HepG2 (cell line): Measurements from ENCODE around the gene TH. TPM values are rescaled to one million over a fixed set of nuclear protein-coding genes. Genes with fewer than 3 reads are reported as not detected.

Experiments
- ESRRA ChIP-seq: sonication (generic); formaldehyde crosslinking; IDR thresholded peaks from 2 replicates; pipeline ENCODE4 v1.5.1; 2020; ENCODE audit warnings: mild to moderate bottlenecking, low read depth, missing genetic modification reagents
- HINFP ChIP-seq: sonication (generic); formaldehyde crosslinking; IDR thresholded peaks from 2 replicates; pipeline ENCODE4 v1.4.0; 2020; ENCODE audit warnings: low read depth, mild to moderate bottlenecking, missing genetic modification reagents
- KLF16 ChIP-seq, 2 experiments: sonication (generic) in 1 of 2; formaldehyde crosslinking in 1 of 2; IDR thresholded peaks; 2 replicates each; pipeline versions ENCODE4 v1.6.1 to v1.8.0; 2016 to 2023; ENCODE audit warnings: missing genetic modification reagents in 2 of 2, missing compliant biosample characterization in 1 of 2
- NR2F2 ChIP-seq: IDR thresholded peaks from 2 replicates; pipeline ENCODE4 v1.6.1; 2012; ENCODE audit warnings: low read depth, inconsistent platforms, borderline replicate concordance
- SALL2 ChIP-seq: sonication (generic); formaldehyde crosslinking; IDR thresholded peaks from 2 replicates; pipeline ENCODE4 v1.8.1; 2023; ENCODE audit warnings: mild to moderate bottlenecking, missing genetic modification reagents, inconsistent platforms
- SIN3B ChIP-seq: fragments of 150-350 bp; IDR thresholded peaks from 2 replicates; pipeline ENCODE4 v1.6.1; 2014; ENCODE audit warnings: low read length
- SMARCE1 ChIP-seq: fragments of 450-650 bp; IDR thresholded peaks from 2 replicates; pipeline ENCODE4 v1.6.1; 2017; ENCODE audit warnings: borderline replicate concordance
- SNAPC4 ChIP-seq: sonication (generic); formaldehyde crosslinking; IDR thresholded peaks from 2 replicates; pipeline ENCODE4 v1.4.0; 2020; ENCODE audit warnings: mild to moderate bottlenecking, missing genetic modification reagents
- THRA ChIP-seq: sonication (generic); formaldehyde crosslinking; IDR thresholded peaks from 2 replicates; pipeline ENCODE4 v1.4.0; 2020; ENCODE audit warnings: missing genetic modification reagents, borderline replicate concordance
- TSC22D2 ChIP-seq: sonication (generic); formaldehyde crosslinking; IDR thresholded peaks from 2 replicates; pipeline ENCODE4 v1.5.1; 2020; ENCODE audit warnings: missing genetic modification reagents, mild to moderate bottlenecking, borderline replicate concordance
- XRCC5 ChIP-seq: fragments of 200-400 bp; formaldehyde crosslinking; optimal IDR thresholded peaks from 2 replicates; pipeline ENCODE3; 2017; ENCODE audit warnings: mild to moderate bottlenecking, low read length
- ZNF10 ChIP-seq: sonication (generic); formaldehyde crosslinking; IDR thresholded peaks from 2 replicates; pipeline ENCODE4 v1.4.0; 2020; ENCODE audit warnings: mild to moderate bottlenecking, low read depth, missing genetic modification reagents, borderline replicate concordance
- ZNF24 ChIP-seq: fragments of 450-650 bp; IDR thresholded peaks from 2 replicates; pipeline ENCODE4 v1.6.1; 2017; ENCODE audit warnings: antibody characterized with exemption, mild to moderate bottlenecking
- ZNF264 ChIP-seq: sonication (generic); formaldehyde crosslinking; IDR thresholded peaks from 2 replicates; pipeline ENCODE4 v1.4.0; 2020; ENCODE audit warnings: missing genetic modification reagents
- ZNF746 ChIP-seq: sonication (generic); formaldehyde crosslinking; IDR thresholded peaks from 2 replicates; pipeline ENCODE4 v1.8.0; 2022; ENCODE audit warnings: mild to moderate bottlenecking, missing genetic modification reagents
- ZNF766 ChIP-seq: sonication (generic); formaldehyde crosslinking; IDR thresholded peaks from 2 replicates; pipeline ENCODE4 v1.5.0; 2020; ENCODE audit warnings: missing genetic modification reagents, borderline replicate concordance
- ZNF816 ChIP-seq: sonication (generic); formaldehyde crosslinking; IDR thresholded peaks from 2 replicates; pipeline ENCODE4 v1.8.0; 2022; ENCODE audit warnings: missing genetic modification reagents, mild to moderate bottlenecking, borderline replicate concordance
- ZSCAN22 ChIP-seq: sonication (generic); formaldehyde crosslinking; IDR thresholded peaks from 2 replicates; pipeline ENCODE4 v1.4.0; 2020; ENCODE audit warnings: mild to moderate bottlenecking, missing genetic modification reagents
- polyA plus RNA-seq, 8 experiments: library from polyadenylated mRNA; depleted of rRNA in 3 of 8; stranded (reverse) in 7 of 8; unstranded in 1 of 8; fragments of >200 nt; fragmentation: Illumina TruSeq in 4 of 8; extraction: Trizol in 4 of 8; gene quantifications; 2 replicates each; pipeline versions ENCODE4 v1.2.1 to v1.2.3, GENCODE V29; 2011 to 2016; ENCODE audit warnings: low read depth in 4 of 8, missing spikeins in 1 of 8, mixed read lengths in 1 of 8; ENCODE audit not compliant: insufficient read depth in 1 of 8
- total RNA-seq, 5 experiments: library from RNA; depleted of rRNA; stranded (reverse); fragments of >200 nt; fragmentation: Illumina TruSeq; extraction: Trizol; gene quantifications; 2 replicates each; pipeline ENCODE4 v1.2.3, GENCODE V29; 2016; ENCODE audit warnings: low read depth in 1 of 5
- TF ChIP-seq, protein P1 (sequence below), 2 experiments: fragments of 450-650 bp in 1 of 2; sonication (generic) in 1 of 2; formaldehyde crosslinking; IDR thresholded peaks; 2 replicates each; pipeline versions ENCODE4 v1.5.0 to v1.8.0; 2020 to 2022; ENCODE audit warnings: mild to moderate bottlenecking in 1 of 2, missing genetic modification reagents in 1 of 2
- TF ChIP-seq, protein P2 (sequence below): sonication (generic); formaldehyde crosslinking; IDR thresholded peaks from 2 replicates; pipeline ENCODE4 v1.5.0; 2020; ENCODE audit warnings: missing genetic modification reagents, mild to moderate bottlenecking, borderline replicate concordance

Gene TH
- total and polyA plus RNA-seq, 2 of the 13 experiments (the other 11 are each of a cell fraction or from before 2014, with no cell fraction given) = 0.36 TPM; not detected in 1

DNA sequence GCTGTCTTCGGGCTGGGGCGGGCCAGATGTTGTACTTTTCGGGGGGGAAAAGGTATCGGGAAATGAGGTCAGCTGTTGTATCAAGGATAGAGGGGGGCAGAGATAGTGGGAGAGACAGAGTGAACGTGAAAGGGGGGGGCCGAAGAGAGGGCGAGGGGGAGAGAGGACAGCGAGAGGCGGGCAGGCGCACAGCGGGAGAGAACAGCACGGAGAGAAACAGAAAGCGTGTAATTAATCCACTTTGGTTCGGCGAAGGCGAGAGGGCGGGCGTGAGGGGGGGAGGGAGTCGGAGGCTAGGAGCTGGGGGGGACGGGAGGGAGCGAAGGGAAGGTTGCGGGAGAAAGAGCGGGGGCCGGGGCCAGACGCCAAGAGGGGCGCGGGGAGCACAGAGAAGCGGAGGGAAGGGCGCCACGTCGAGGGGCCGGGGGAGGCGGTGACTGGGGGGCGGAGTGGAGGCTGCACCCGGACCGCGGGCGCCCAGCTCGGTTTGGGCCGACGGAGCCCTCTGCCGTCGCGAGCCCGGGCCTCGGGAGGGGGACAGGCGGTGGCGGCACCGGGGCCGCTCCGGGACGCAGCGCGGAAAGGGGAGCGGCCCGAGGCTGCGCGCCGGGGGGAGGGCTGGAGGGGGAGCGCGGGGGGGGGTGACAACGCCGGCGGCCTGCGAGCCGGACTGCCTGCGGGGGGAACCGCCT lies 33.0 kb downstream of the TH start (continued):
- no peak for TF ChIP-seq HINFP (CRISPR knock-in tag)
- no peak for TF ChIP-seq ZNF264
- TF ChIP-seq KLF16 (CRISPR knock-in tag; IDR thresholded peaks at IDR 0.05) = 0 out of 4 replicates have a peak, but pooled peaks of 1 of the 2 experiments have one; percentile 26
- TF ChIP-seq ESRRA (CRISPR knock-in tag) = no peak
- no peak for TF ChIP-seq TSC22D2 (CRISPR knock-in tag)
- TF ChIP-seq SMARCE1 = no peak
- TF ChIP-seq THRA (CRISPR knock-in tag) = no peak
- no peak for TF ChIP-seq ZNF766 (CRISPR knock-in tag)
- no peak for TF ChIP-seq NR2F2
- TF ChIP-seq ZNF816 (CRISPR knock-in tag) = peak; percentile 39; the same call in 1 of the 2 replicates
- no peak for TF ChIP-seq ZSCAN22
- no peak for TF ChIP-seq SIN3B
- TF ChIP-seq, protein P1, sequence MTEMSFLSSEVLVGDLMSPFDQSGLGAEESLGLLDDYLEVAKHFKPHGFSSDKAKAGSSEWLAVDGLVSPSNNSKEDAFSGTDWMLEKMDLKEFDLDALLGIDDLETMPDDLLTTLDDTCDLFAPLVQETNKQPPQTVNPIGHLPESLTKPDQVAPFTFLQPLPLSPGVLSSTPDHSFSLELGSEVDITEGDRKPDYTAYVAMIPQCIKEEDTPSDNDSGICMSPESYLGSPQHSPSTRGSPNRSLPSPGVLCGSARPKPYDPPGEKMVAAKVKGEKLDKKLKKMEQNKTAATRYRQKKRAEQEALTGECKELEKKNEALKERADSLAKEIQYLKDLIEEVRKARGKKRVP (CRISPR knock-in tag; IDR thresholded peaks at IDR 0.05) = no peak
- TF ChIP-seq SALL2 (CRISPR knock-in tag) = no peak
- TF ChIP-seq ZNF746 (CRISPR knock-in tag) = peak; percentile 11; the same call in 1 of the 2 replicates
- TF ChIP-seq ZNF24 = no peak
- TF ChIP-seq, protein P2, sequence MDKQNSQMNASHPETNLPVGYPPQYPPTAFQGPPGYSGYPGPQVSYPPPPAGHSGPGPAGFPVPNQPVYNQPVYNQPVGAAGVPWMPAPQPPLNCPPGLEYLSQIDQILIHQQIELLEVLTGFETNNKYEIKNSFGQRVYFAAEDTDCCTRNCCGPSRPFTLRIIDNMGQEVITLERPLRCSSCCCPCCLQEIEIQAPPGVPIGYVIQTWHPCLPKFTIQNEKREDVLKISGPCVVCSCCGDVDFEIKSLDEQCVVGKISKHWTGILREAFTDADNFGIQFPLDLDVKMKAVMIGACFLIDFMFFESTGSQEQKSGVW (CRISPR knock-in tag) = no peak
- no peak for TF ChIP-seq XRCC5
- TF ChIP-seq ZNF10 (CRISPR knock-in tag) = no peak
- no peak for TF ChIP-seq SNAPC4 (CRISPR knock-in tag)
